SK-N-MC (cell line): ENCODE data around the gene C6orf120.
A peak's percentile ranks its signal among the peaks of the same experiment; 100 is the strongest.

Experiments used
- DNase-seq: peaks from one replicate; pipeline ENCODE4 v3.0.0-alpha.2; 2011; ENCODE audit warnings: low read depth, low spot score
- H3K27ac ChIP-seq: fragments of 200-600 bp; sonication (generic); 2 replicates; pipeline ENCODE4 v1.5.1; 2016; ENCODE audit warnings: mixed run types
- H3K36me3 ChIP-seq: fragments of 200-600 bp; sonication (generic); 2 replicates; pipeline ENCODE4 v1.6.1; 2017; ENCODE audit warnings: antibody characterized with exemption, low read length, mixed read lengths; ENCODE audit not compliant: insufficient read depth
- H3K4me3 ChIP-seq: fragments of 200-600 bp; sonication (generic); 2 replicates; pipeline ENCODE4 v1.5.1; 2016
- H3K9ac ChIP-seq: fragments of 200-600 bp; sonication (generic); 2 replicates; pipeline ENCODE4 v1.8.0; 2017; ENCODE audit warnings: mixed run types, mixed read lengths; ENCODE audit not compliant: insufficient read length
- H3K9me3 ChIP-seq: fragments of 200-600 bp; sonication (generic); 2 replicates; pipeline ENCODE4 v1.6.1; 2017; ENCODE audit warnings: low read depth, mild to moderate bottlenecking, antibody characterized with exemption, low read length, moderate library complexity, mixed read lengths
- EZH2 ChIP-seq: fragments of 200-600 bp; sonication (generic); IDR thresholded peaks from one replicate; pipeline ENCODE4 v1.6.1; 2017; ENCODE audit warnings: antibody characterized with exemption
- FOXP2 ChIP-seq: optimal IDR thresholded peaks from 2 replicates; pipeline ENCODE3; 2011; ENCODE audit warnings: mild to moderate bottlenecking, moderate library complexity; ENCODE audit not compliant: insufficient read depth; ENCODE audit errors: extremely low read length, control extremely low read depth
- POLR2AphosphoS5 ChIP-seq: IDR thresholded peaks from 2 replicates; pipeline ENCODE4 v1.6.1; 2012; ENCODE audit warnings: mild to moderate bottlenecking, low read depth, low read length, borderline replicate concordance

The C6orf120 gene

DNA sequence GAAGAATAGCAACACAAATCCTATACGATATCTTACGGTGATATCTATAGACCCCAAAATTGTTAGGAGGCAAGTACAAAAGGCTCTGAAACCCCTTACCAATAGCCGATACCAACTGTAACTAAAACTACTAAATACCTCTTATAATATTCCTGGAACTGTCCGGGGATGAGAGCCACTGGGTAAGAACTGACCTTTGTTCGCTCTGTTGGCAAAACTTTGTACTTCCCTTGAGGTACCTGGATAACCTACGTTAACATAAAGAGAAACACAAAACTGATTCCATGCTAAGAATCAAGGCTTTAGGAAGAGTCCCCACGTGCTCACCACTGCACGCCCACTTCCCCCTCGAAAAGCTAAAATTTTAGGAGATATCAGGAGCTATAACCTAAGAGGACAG is 12.7 kb downstream of the C6orf120 start:
- no peak overlapping the region for H3K9ac ChIP-seq
- H3K27ac ChIP-seq: no peak overlapping the region
- H3K4me3 ChIP-seq: no peak overlapping the region
- TF ChIP-seq POLR2AphosphoS5 (no peak), EZH2 (no peak), FOXP2 (no peak)
- H3K9me3 ChIP-seq: no peaks in the 10 kb centered on the region
- peaks cover 76% of the 10 kb centered on the region for H3K36me3 ChIP-seq
- DNase-seq: no peak

GRCh38 chr6:169719117-169719516 is 17.2 kb downstream of the C6orf120 start:
- TF ChIP-seq FOXP2 (no peak), EZH2 (no peak), POLR2AphosphoS5 (no peak)
- Histone ChIP-seq H3K4me3 (no peak overlapping the region), H3K9me3 (no peaks in the 10 kb centered on the region), H3K9ac (no peak overlapping the region), H3K27ac (no peak overlapping the region), H3K36me3 (peaks cover 45% of the 10 kb centered on the region)
- DNase-seq: no peak

GRCh38 chr6:169720207-169720855 is 18.4 kb downstream of the C6orf120 start:
- Histone ChIP-seq H3K27ac (no peak overlapping the region), H3K36me3 (peaks cover 32% of the 10 kb centered on the region), H3K9me3 (no peaks in the 10 kb centered on the region), H3K9ac (no peak overlapping the region), H3K4me3 (no peak overlapping the region)
- DNase-seq: no peak
- TF ChIP-seq EZH2 (no peak), FOXP2 (no peak), POLR2AphosphoS5 (no peak)

- no peaks in the 10 kb centered on the region for H3K9me3 ChIP-seq
- H3K9ac ChIP-seq: peak overlapping the region; percentile 80
- TF ChIP-seq FOXP2 (no peak), POLR2AphosphoS5 (no peak), EZH2 (no peak)
- peak overlapping the region; percentile 59; the same call in 1 of the 2 replicates for H3K27ac ChIP-seq
- H3K4me3 ChIP-seq: peak overlapping the region; percentile 91
- no peak for DNase-seq
- 0 out of 2 replicates have a peak, but pooled peaks cover 12% of the 10 kb centered on the region for H3K36me3 ChIP-seq
Observed at GRCh38 chr6:169722362-169723199, 20.7 kb downstream of the C6orf120 start.

DNA sequence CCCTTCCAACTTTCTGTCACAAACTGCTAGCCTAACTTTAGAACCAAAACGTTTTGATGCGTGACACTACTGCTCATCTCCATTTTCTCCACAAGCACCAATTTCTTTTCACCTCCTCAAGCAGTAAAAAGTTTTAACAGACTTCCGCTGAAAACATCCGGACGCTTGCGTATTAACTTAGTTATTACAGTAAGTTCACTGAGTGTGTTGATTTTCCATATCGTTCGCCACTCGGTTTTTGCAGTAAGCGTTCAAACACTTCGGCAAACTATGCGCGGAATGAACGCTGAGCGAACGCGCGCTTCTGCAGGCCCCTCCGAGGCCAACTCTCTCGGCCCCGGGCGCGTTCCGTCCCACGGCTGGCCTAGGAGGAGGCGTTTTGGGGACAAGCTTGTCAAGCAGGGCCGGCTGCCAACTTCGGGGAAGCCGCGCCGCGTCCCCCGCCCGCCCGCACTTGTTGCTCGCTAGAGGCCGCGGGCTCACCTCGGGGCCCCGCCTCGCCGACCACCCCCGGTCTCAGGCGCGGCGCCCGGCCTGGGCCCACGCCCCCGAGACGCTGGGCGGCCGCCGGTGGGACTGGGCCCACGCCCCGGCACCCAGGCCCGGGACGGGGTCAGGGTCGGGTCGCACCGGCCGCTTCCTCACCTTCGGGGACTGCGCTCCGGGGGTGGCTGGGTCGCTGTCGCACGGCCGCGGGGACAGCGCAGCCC is 21.4 kb downstream of the C6orf120 start:
- peak overlapping the region; percentile 59; the same call in 1 of the 2 replicates for H3K27ac ChIP-seq
- H3K9ac ChIP-seq: peak overlapping the region; percentile 80
- no peak for TF ChIP-seq FOXP2
- no peak for TF ChIP-seq POLR2AphosphoS5
- TF ChIP-seq EZH2: no peak
- 0 out of 2 replicates have a peak, but pooled peaks cover 8% of the 10 kb centered on the region for H3K36me3 ChIP-seq
- peak overlapping the region; percentile 91 for H3K4me3 ChIP-seq
- DNase-seq: peak; percentile 37
- H3K9me3 ChIP-seq: no peaks in the 10 kb centered on the region

- no peaks in the 10 kb centered on the region for H3K9me3 ChIP-seq
- peak overlapping the region; percentile 60 for H3K9ac ChIP-seq
- no peak for DNase-seq
- H3K36me3 ChIP-seq: 0 out of 2 replicates have a peak, but pooled peaks cover 5% of the 10 kb centered on the region
- TF ChIP-seq EZH2 (no peak), FOXP2 (no peak), POLR2AphosphoS5 (no peak)
- peak overlapping the region; percentile 72 for H3K4me3 ChIP-seq
- H3K27ac ChIP-seq: no peak overlapping the region
Observed at GRCh38 chr6:169723991-169724493, 22.1 kb downstream of the C6orf120 start.

GRCh38 chr6:169724494-169725124 is 22.7 kb downstream of the C6orf120 start, which contains the start of gene PHF10:
TSS of gene PHF10 (minus strand) at chr6:169724500. CDS start at chr6:169723931, 569 bp downstream.
- Histone ChIP-seq H3K9me3 (no peaks in the 10 kb centered on the region), H3K9ac (peak within 1 kb of the TSS; percentile 88), H3K36me3 (no peaks in the 10 kb centered on the region), H3K4me3 (peak within 1 kb of the TSS; percentile 92), H3K27ac (peak within 1 kb of the TSS; percentile 62)
- no peak for DNase-seq
- TF ChIP-seq EZH2 (no peak), POLR2AphosphoS5 (peak; percentile 94)
